Tibial artery (tissue), 4 donors: ENCODE results near the gene KIF5A.

Experiments used
- DNase-seq, 2 donors: peaks; one replicate each; pipeline ENCODE4 v3.0.0-alpha.2; 2019
- H3K27ac ChIP-seq, 2 donors: fragments of 200-600 bp; sonication (generic) in 1 of 2; 1 replicate in 1 of 2; 2 replicates in 1 of 2; pipeline ENCODE4 v1.5.1; 2018 to 2019; ENCODE audit warnings: mild to moderate bottlenecking in 1 of 2
- H3K27me3 ChIP-seq, 2 donors: fragments of 200-600 bp; sonication (generic) in 1 of 2; one replicate each; pipeline versions ENCODE4 v1.5.1 to v1.6.0; 2016 to 2019
- H3K36me3 ChIP-seq, 3 donors: fragments of 200-600 bp; sonication (generic) in 2 of 3; one replicate each; pipeline ENCODE4 v1.5.1; 2016 to 2019; ENCODE audit warnings: mild to moderate bottlenecking in 2 of 3
- H3K4me1 ChIP-seq, 4 donors: fragments of 200-600 bp; sonication (generic) in 2 of 4; 1 replicate in 3 of 4; 2 replicates in 1 of 4; pipeline ENCODE4 v1.5.1; 2016 to 2019
- H3K4me3 ChIP-seq, 2 donors: fragments of 200-600 bp; sonication (generic) in 1 of 2; 1 replicate in 1 of 2; 2 replicates in 1 of 2; pipeline ENCODE4 v1.5.1; 2018 to 2019; ENCODE audit warnings: mild to moderate bottlenecking in 2 of 2
- H3K9me3 ChIP-seq, 3 donors: fragments of 200-600 bp; sonication (generic) in 1 of 3; one replicate each; pipeline ENCODE4 v1.5.1; 2016 to 2019
- CTCF ChIP-seq, 2 experiments: fragments of 200-600 bp in 1 of 2; fragments of 450-650 bp in 1 of 2; IDR thresholded peaks; one replicate each; pipeline ENCODE4 v1.5.1; 2017 to 2019; ENCODE audit warnings: antibody characterized with exemption in 2 of 2, mild to moderate bottlenecking in 1 of 2, moderate library complexity in 1 of 2
- intact Hi-C: fragments of 100-400 bp; cut with DNase I; formaldehyde crosslinking; loops from one replicate; pipeline ENCODE4 v1.15.0; 2023; ENCODE audit warnings: low total_unique reads

The KIF5A gene

GRCh38 chr12:57620245-57620935 lies 70.5 kb downstream of the KIF5A start:
- Histone ChIP-seq H3K9me3 (no peaks in the 10 kb centered on the region), H3K27me3 (peaks cover 0 to 4% of the 10 kb centered on the region in 2 donors), H3K4me1 (peaks cover 0 to 26% (median 19%) of the 10 kb centered on the region in 4 donors), H3K36me3 (peaks cover 14 to 41% (median 20%) of the 10 kb centered on the region in 3 donors), H3K27ac (no peak overlapping the region), H3K4me3 (no peak overlapping the region)
- DNase-seq, result no peak
- TF ChIP-seq CTCF (IDR thresholded peaks at IDR 0.05), result no peak
- intact Hi-C loops, result loop anchor here (2.0 to 10.0 kb wide), 2 partner anchors 38 to 136 kb away; partner anchors contain the start of gene MARS1

GRCh38 chr12:57620936-57621496 lies 71.2 kb downstream of the KIF5A start:
- H3K36me3 ChIP-seq, result peaks cover 7 to 40% (median 13%) of the 10 kb centered on the region in 3 donors
- H3K27ac ChIP-seq, result no peak overlapping the region
- DNase-seq, result no peak
- H3K4me1 ChIP-seq, result peaks cover 0 to 21% (median 17%) of the 10 kb centered on the region in 4 donors
- peak overlapping the region; percentile 33 to 45 for H3K4me3 ChIP-seq
- TF ChIP-seq CTCF (IDR thresholded peaks at IDR 0.05), result no peak
- peaks cover 0 to 4% of the 10 kb centered on the region in 2 donors for H3K27me3 ChIP-seq
- intact Hi-C loops, result loop anchor here (2.0 to 10.0 kb wide), 2 partner anchors 38 to 136 kb away; partner anchors contain the start of gene MARS1
- no peaks in the 10 kb centered on the region for H3K9me3 ChIP-seq

GRCh38 chr12:57621497-57622292 lies 71.9 kb downstream of the KIF5A start:
- Histone ChIP-seq H3K9me3 (no peaks in the 10 kb centered on the region), H3K27ac (no peak overlapping the region), H3K4me3 (peak overlapping the region; percentile 33 to 45), H3K4me1 (peaks cover 0 to 17% (median 13%) of the 10 kb centered on the region in 4 donors), H3K36me3 (peaks cover under 1 to 40% (median 7%) of the 10 kb centered on the region in 3 donors), H3K27me3 (peaks cover 0 to 4% of the 10 kb centered on the region in 2 donors)
- DNase-seq, result peak in 1 of 2 donors; percentile 74
- peak; percentile 95 to 96 for TF ChIP-seq CTCF (IDR thresholded peaks at IDR 0.05)
- intact Hi-C loops, result loop anchor here (2.0 to 10.0 kb wide), 2 partner anchors 39 to 137 kb away; partner anchors contain the start of gene MARS1

- H3K4me1 ChIP-seq, result peaks cover 0 to 17% (median 13%) of the 10 kb centered on the region in 4 donors
- peaks cover 0 to 34% (median 5%) of the 10 kb centered on the region in 3 donors for H3K36me3 ChIP-seq
- TF ChIP-seq CTCF (IDR thresholded peaks at IDR 0.05), result no peak
- H3K9me3 ChIP-seq, result no peaks in the 10 kb centered on the region
- peaks cover 0 to 4% of the 10 kb centered on the region in 2 donors for H3K27me3 ChIP-seq
- no peak for DNase-seq
- H3K27ac ChIP-seq, result no peak overlapping the region
- intact Hi-C loops, result loop anchor here (10.0 kb wide), 1 partner anchor 138 kb away; the partner anchor contains the start of gene MARS1
- no peak overlapping the region for H3K4me3 ChIP-seq
Measured at GRCh38 chr12:57622293-57623245, 72.7 kb downstream of the KIF5A start.
